Keratinocyte (primary cell): ENCODE measurements around the gene PRODH2. TPM values are rescaled to one million over a fixed set of nuclear protein-coding genes. Genes with fewer than 3 reads are reported as not detected.

ENCODE experiments used
- DNase-seq: peaks from one replicate; pipeline ENCODE4 v3.0.0-alpha.2; 2011; ENCODE audit warnings: low read depth, missing footprints, low spot score
- FAIRE-seq: peaks from 2 replicates; lab custom pipeline; 2011; peaks lifted over from hg19 to GRCh38; lab: Jason Lieb, UNC
- H2AFZ ChIP-seq: 2 replicates; pipeline ENCODE4 v1.6.0; 2012; ENCODE audit warnings: low read length, control low read depth, inconsistent platforms; ENCODE audit not compliant: control insufficient read depth
- H3K27ac ChIP-seq: 2 replicates; pipeline ENCODE4 v1.5.1; 2011; ENCODE audit warnings: low read length; ENCODE audit not compliant: control insufficient read depth, insufficient read depth
- H3K27me3 ChIP-seq: 3 replicates; pipeline ENCODE4 v1.6.0; 2011; ENCODE audit warnings: low read length; ENCODE audit not compliant: control insufficient read depth, insufficient read depth; ENCODE audit errors: extremely low read depth
- H3K36me3 ChIP-seq, 2 experiments: 2 replicates in 1 of 2; 3 replicates in 1 of 2; pipeline ENCODE4 v1.5.1; 2011; ENCODE audit warnings: low read length in 2 of 2, mild to moderate bottlenecking in 1 of 2; ENCODE audit not compliant: control insufficient read depth in 2 of 2, insufficient read depth in 2 of 2; ENCODE audit errors: extremely low read depth in 1 of 2
- H3K4me1 ChIP-seq: 3 replicates; pipeline ENCODE4 v1.5.1; 2011; ENCODE audit warnings: low read length; ENCODE audit not compliant: control insufficient read depth, insufficient read depth; ENCODE audit errors: extremely low read depth
- H3K4me2 ChIP-seq: 3 replicates; pipeline ENCODE4 v1.6.0; 2011; ENCODE audit warnings: low read depth, low read length; ENCODE audit not compliant: control insufficient read depth, insufficient read depth; ENCODE audit errors: extremely low read depth
- H3K4me3 ChIP-seq, 3 experiments: fragments of 200-600 bp in 1 of 3; sonication (generic) in 1 of 3; 2 replicates in 2 of 3; 3 replicates in 1 of 3; pipeline ENCODE4 v1.5.1; 2011 to 2016; ENCODE audit warnings: low read length in 3 of 3, mild to moderate bottlenecking in 3 of 3, control low read depth in 2 of 3, inconsistent platforms in 1 of 3, low read depth in 1 of 3, mixed read lengths in 1 of 3, mixed run types in 1 of 3, moderate library complexity in 1 of 3; ENCODE audit not compliant: control insufficient read depth in 2 of 3, insufficient read depth in 2 of 3; ENCODE audit errors: extremely low read depth in 1 of 3
- H3K79me2 ChIP-seq: 2 replicates; pipeline ENCODE4 v1.6.0; 2012; ENCODE audit warnings: low read length; ENCODE audit not compliant: control insufficient read depth, insufficient read depth
- H3K9ac ChIP-seq: 3 replicates; pipeline ENCODE4 v1.6.0; 2011; ENCODE audit warnings: low read length; ENCODE audit not compliant: control insufficient read depth, insufficient read depth; ENCODE audit errors: extremely low read depth
- H3K9me1 ChIP-seq: 3 replicates; pipeline ENCODE4 v1.6.0; 2011; ENCODE audit warnings: low read length; ENCODE audit not compliant: control insufficient read depth, insufficient read depth; ENCODE audit errors: extremely low read depth
- H3K9me3 ChIP-seq: 2 replicates; pipeline ENCODE4 v1.5.1; 2012; ENCODE audit warnings: low read depth, low read length; ENCODE audit not compliant: control insufficient read depth
- H4K20me1 ChIP-seq: 3 replicates; pipeline ENCODE4 v1.6.0; 2011; ENCODE audit warnings: low read length; ENCODE audit not compliant: control insufficient read depth, insufficient read depth; ENCODE audit errors: extremely low read depth
- EZH2 ChIP-seq: IDR thresholded peaks from one replicate; pipeline ENCODE4 v1.6.1; 2012; ENCODE audit warnings: inconsistent platforms, mild to moderate bottlenecking, low read length, moderate library complexity
- dilution Hi-C: fragments of 300-500 bp; cut with MboI; formaldehyde crosslinking; loops from one replicate; pipeline ENCODE4 v1.7.0; 2020; ENCODE audit warnings: low sequenced_read_pairs; ENCODE audit not compliant: extremely low pct_ligation_motif_present
- polyA minus RNA-seq, 3 experiments: library from RNA; depleted of rRNA, polyadenylated mRNA; stranded (reverse); fragments of >200 nt; gene quantifications; 1 replicate in 1 of 3; 2 replicates in 1 of 3; 3 replicates in 1 of 3; pipeline ENCODE4 v1.2.3, GENCODE V29; 2011
- polyA plus RNA-seq, 5 experiments: library from polyadenylated mRNA; depleted of rRNA in 3 of 5; stranded (reverse) in 3 of 5; stranded (forward) in 1 of 5; unstranded in 1 of 5; fragments of >200 nt; gene quantifications; 1 replicate in 1 of 5; 2 replicates in 3 of 5; 3 replicates in 1 of 5; pipeline versions ENCODE4 v1.2.1 to v1.2.3, GENCODE V29; 2011 to 2012; ENCODE audit warnings: missing spikeins in 2 of 5, low read depth in 1 of 5, low replicate concordance in 1 of 5
- TF ChIP-seq, protein P1 (sequence below), 3 experiments: IDR thresholded peaks in 1 of 3; conservative IDR thresholded peaks in 1 of 3; optimal IDR thresholded peaks in 1 of 3; 2 replicates in 2 of 3; 3 replicates in 1 of 3; pipeline versions ENCODE3 to v1.5.1; 2011; ENCODE audit warnings: low read length in 3 of 3, mild to moderate bottlenecking in 3 of 3, moderate library complexity in 2 of 3, control low read depth in 1 of 3, inconsistent platforms in 1 of 3; ENCODE audit not compliant: insufficient read depth in 2 of 3; ENCODE audit errors: extremely low read depth in 1 of 3

Gene PRODH2, protein sequence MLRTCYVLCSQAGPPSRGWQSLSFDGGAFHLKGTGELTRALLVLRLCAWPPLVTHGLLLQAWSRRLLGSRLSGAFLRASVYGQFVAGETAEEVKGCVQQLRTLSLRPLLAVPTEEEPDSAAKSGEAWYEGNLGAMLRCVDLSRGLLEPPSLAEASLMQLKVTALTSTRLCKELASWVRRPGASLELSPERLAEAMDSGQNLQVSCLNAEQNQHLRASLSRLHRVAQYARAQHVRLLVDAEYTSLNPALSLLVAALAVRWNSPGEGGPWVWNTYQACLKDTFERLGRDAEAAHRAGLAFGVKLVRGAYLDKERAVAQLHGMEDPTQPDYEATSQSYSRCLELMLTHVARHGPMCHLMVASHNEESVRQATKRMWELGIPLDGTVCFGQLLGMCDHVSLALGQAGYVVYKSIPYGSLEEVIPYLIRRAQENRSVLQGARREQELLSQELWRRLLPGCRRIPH
- polyA plus RNA-seq (not detected in 3 replicates), polyA minus RNA-seq (not detected in 3 replicates)
- polyA plus RNA-seq (2011; ENCODE audit: low read depth): not detected
- polyA plus RNA-seq (2011; cell fraction: cytosol; rRNA removed): not detected in 2 replicates
- polyA plus RNA-seq (2011; cell fraction: nucleus; rRNA removed): not detected in 2 replicates
- not detected in 2 replicates for polyA plus RNA-seq (2012; ENCODE audit: low replicate concordance)
- not detected for polyA minus RNA-seq (2011; cell fraction: cytosol; rRNA and poly(A)+ RNA removed)
- polyA minus RNA-seq (2011; cell fraction: nucleus; rRNA and poly(A)+ RNA removed): not detected in 2 replicates

DNA sequence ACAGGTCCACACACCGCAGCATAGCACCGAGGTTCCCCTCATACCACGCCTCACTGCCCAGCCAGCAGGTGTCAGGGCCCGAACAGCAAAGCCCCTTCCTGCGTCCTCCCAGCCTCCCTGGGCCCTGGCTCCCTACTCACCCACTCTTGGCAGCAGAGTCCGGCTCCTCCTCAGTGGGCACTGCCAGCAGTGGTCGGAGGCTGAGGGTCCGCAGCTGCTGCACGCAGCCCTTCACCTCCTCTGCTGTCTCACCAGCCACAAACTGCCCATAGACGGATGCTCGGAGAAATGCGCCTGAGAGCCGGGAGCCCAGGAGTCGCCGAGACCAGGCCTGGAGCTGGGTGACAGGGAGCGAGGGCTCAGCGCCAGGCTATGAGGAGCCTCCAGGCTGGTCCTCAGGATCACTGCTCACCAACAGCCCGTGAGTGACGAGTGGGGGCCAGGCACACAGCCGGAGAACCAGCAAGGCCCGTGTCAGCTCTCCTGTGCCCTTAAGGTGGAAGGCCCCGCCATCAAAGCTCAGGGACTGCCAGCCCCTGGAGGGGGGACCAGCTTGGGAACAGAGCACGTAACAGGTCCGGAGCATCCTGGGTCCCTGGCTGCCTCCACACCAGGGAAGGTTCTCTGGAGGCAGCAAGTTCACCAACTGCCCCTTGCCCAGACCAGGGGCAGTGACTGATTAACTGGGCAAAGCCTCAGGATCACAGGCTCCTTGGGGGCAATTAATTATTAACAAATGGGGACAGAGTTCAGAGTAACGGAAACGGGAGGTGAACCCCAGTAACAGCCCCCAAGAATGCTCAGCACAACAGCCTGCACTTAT lies at the start of gene PRODH2:
Gene PRODH2 (minus strand): TSS at position 626 of the 823 bp plus-strand sequence. CDS start 40 bp downstream, at position 586.
- Histone ChIP-seq H3K4me1 (no peaks in the 10 kb centered on the region), H3K9me1 (no peaks in the 10 kb centered on the region), H3K79me2 (no peaks in the 10 kb centered on the region), H3K27me3 (no peaks in the 10 kb centered on the region), H3K4me3 (no peak within 1 kb of the TSS), H4K20me1 (no peaks in the 10 kb centered on the region), H3K27ac (no peak within 1 kb of the TSS), H3K9me3 (no peaks in the 10 kb centered on the region), H3K4me2 (no peak within 1 kb of the TSS), H3K9ac (no peak within 1 kb of the TSS), H3K36me3 (no peaks in the 10 kb centered on the region), H2AFZ (no peak within 1 kb of the TSS)
- dilution Hi-C loops: no loop called here
- DNase-seq (no peak), FAIRE-seq (no peak)
- TF ChIP-seq, protein P1, sequence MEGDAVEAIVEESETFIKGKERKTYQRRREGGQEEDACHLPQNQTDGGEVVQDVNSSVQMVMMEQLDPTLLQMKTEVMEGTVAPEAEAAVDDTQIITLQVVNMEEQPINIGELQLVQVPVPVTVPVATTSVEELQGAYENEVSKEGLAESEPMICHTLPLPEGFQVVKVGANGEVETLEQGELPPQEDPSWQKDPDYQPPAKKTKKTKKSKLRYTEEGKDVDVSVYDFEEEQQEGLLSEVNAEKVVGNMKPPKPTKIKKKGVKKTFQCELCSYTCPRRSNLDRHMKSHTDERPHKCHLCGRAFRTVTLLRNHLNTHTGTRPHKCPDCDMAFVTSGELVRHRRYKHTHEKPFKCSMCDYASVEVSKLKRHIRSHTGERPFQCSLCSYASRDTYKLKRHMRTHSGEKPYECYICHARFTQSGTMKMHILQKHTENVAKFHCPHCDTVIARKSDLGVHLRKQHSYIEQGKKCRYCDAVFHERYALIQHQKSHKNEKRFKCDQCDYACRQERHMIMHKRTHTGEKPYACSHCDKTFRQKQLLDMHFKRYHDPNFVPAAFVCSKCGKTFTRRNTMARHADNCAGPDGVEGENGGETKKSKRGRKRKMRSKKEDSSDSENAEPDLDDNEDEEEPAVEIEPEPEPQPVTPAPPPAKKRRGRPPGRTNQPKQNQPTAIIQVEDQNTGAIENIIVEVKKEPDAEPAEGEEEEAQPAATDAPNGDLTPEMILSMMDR (optimal IDR thresholded peaks at IDR 0.05 in 1 of 3, IDR thresholded peaks at IDR 0.05 in 1 of 3, conservative IDR thresholded peaks at IDR 0.05 in 1 of 3; ENCODE audit: extremely low read depth in 1 of 3, insufficient read depth in 2 of 3, low read length in 3 of 3): no peak
- no peak for TF ChIP-seq EZH2

DNA sequence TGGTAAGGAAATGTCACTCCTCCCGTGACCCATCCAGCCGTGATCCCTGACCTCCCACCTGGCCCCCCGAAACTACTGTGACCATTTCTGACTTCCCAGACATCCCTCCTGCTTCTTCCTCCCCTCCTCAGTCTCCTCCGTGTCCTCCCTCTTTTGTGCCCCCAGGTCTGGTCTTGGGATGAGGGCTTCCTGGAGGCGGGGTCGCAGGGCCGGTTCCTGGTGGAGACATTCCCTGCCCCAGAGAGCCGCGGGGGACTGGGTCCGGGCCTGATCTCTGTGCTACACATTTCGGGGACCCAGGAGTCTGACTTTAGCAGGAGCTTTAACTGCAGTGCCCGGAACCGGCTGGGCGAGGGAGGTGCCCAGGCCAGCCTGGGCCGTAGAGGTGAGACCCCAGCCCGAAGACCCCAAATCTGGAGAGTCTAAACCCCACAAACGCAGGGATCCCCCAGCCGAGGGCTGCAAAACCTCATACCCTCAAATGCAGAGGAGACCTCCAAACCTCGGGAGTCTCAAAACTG lies 49.1 kb upstream of the PRODH2 start:
- H3K27ac ChIP-seq: no peak overlapping the region
- dilution Hi-C loops: no loop called here
- peaks cover 3% of the 10 kb centered on the region for H4K20me1 ChIP-seq
- no peak overlapping the region for H3K4me2 ChIP-seq
- DNase-seq (no peak), FAIRE-seq (no peak)
- H2AFZ ChIP-seq: no peak overlapping the region
- H3K79me2 ChIP-seq: no peaks in the 10 kb centered on the region
- H3K36me3 ChIP-seq: no peaks in the 10 kb centered on the region
- no peaks in the 10 kb centered on the region for H3K9me3 ChIP-seq
- peaks cover 33% of the 10 kb centered on the region for H3K27me3 ChIP-seq
- no peak overlapping the region for H3K9ac ChIP-seq
- no peak overlapping the region for H3K4me3 ChIP-seq
- H3K9me1 ChIP-seq: no peaks in the 10 kb centered on the region
- H3K4me1 ChIP-seq: no peaks in the 10 kb centered on the region
- TF ChIP-seq, protein P1 (optimal IDR thresholded peaks at IDR 0.05 in 1 of 3, IDR thresholded peaks at IDR 0.05 in 1 of 3, conservative IDR thresholded peaks at IDR 0.05 in 1 of 3; ENCODE audit: extremely low read depth in 1 of 3, insufficient read depth in 2 of 3, low read length in 3 of 3): no peak
- TF ChIP-seq EZH2: no peak
